ENCODE data around the gene NTMT2.

NTMT2 gene

GRCh38 chr1:170162459-170163246 lies 16.9 kb downstream of the NTMT2 start:
- no peak for TF ChIP-seq CTCF (IDR thresholded peaks at IDR 0.05)

- TF ChIP-seq CTCF (IDR thresholded peaks at IDR 0.05): no peak
Measured at GRCh38 chr1:170164103-170164763, 18.5 kb downstream of the NTMT2 start.

GRCh38 chr1:170166518-170167180 lies 20.9 kb downstream of the NTMT2 start:
- no peak for TF ChIP-seq CTCF (IDR thresholded peaks at IDR 0.05)

GRCh38 chr1:170168265-170168664 lies 22.5 kb downstream of the NTMT2 start:
- no peak for TF ChIP-seq CTCF (IDR thresholded peaks at IDR 0.05)

GRCh38 chr1:170174395-170174794 lies 28.6 kb downstream of the NTMT2 start:
- TF ChIP-seq CTCF (IDR thresholded peaks at IDR 0.05): no peak

GRCh38 chr1:170175041-170175440 lies 29.3 kb downstream of the NTMT2 start:
- no peak for TF ChIP-seq CTCF (IDR thresholded peaks at IDR 0.05)

GRCh38 chr1:170175484-170175883 lies 29.7 kb downstream of the NTMT2 start:
- no peak for TF ChIP-seq CTCF (IDR thresholded peaks at IDR 0.05)

All from LNCAP (cell line).